ENCODE measurements around the gene SEMA7A. TPM values are rescaled to one million over a fixed set of nuclear protein-coding genes. Genes with fewer than 3 reads are reported as not detected.

Gene SEMA7A
- total and polyA plus RNA-seq, 9 of the 15 experiments (the other 6 are each of a cell fraction or from before 2014, with no cell fraction given): 0.04 to 8.2 (median 5.4) TPM; not detected in 1

DNA sequence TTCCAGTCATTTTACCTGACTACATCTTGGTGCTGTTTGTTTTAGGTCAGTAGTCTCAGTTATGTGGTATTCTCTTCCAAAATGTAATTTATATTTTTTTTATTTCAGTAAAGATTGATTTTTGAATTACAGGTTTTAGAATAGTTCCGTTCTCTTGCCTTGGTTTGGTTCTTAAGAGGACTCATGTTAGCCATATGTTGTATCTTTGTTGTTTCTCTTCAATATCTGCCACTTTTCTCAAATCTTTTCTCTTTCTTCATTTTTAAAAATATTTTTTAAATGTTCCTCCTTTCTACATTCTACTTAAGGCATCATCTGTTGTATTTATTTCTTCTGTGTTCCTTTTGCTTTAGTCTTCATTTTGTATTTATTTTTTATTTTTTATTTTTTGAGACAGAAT is 32.8 kb upstream of the SEMA7A start:
- ChIA-PET CTCF (ENCODE audit: low intra/inter-chr PET ratio) (no interaction called here), POLR2A (no interaction called here)
- Histone ChIP-seq H3K36me3 (ENCODE audit: control insufficient read depth, insufficient read depth, low read length) (peaks cover 20% of the 10 kb centered on the region; the same call in 2 of the 3 replicates), H4K20me1 (replicated peaks; ENCODE audit: control insufficient read depth, insufficient read depth, low read length) (peaks cover 1% of the 10 kb centered on the region; the same call in 1 of the 2 replicates), H3K4me2 (ENCODE audit: insufficient read depth, low read length) (no peak overlapping the region), H2AFZ (ENCODE audit: low read depth, low read length) (no peak overlapping the region), H3K4me3 (no peak overlapping the region), H3K4me1 (replicated peaks in 1 of 2; ENCODE audit: control insufficient read depth in 2 of 2, insufficient read depth in 2 of 2, low read length in 2 of 2) (peaks cover 4 to 16% of the 10 kb centered on the region in 2 experiments; a peak in 4 of 5 replicates), H3K9me1 (ENCODE audit: control insufficient read depth, insufficient read depth, low read length) (no peaks in the 10 kb centered on the region), H3K9me3 (replicated peaks; ENCODE audit: control insufficient read depth, insufficient read depth, low read depth, low read length) (no peaks in the 10 kb centered on the region), H3K27ac (ENCODE audit: extremely low read depth, low read depth, low read length) (no peak overlapping the region), H3K79me2 (ENCODE audit: control insufficient read depth, insufficient read depth, low read length) (peaks cover 31% of the 10 kb centered on the region), H3K27me3 (ENCODE audit: control insufficient read depth in 2 of 2, insufficient read depth in 2 of 2, low read length in 2 of 2) (no peaks in the 10 kb centered on the region), H3K9ac (ENCODE audit: insufficient read depth in 1 of 2, low read depth in 2 of 2, low read length in 2 of 2) (no peak overlapping the region)
- intact Hi-C loops (cut with micrococcal nuclease) (no loop called here), in situ Hi-C loops (cut with MboI) (no loop called here)
- 100% methylated on average over 1 of the region's 1 CpG for WGBS (ENCODE audit: insufficient coverage, low coverage, missing lambda C conversion rate)
- FAIRE-seq (no peak), DNase-seq (ENCODE audit: extremely low read depth in 1 of 4, low spot score in 3 of 4) (no peak), ATAC-seq (no peak)
- BruUV-seq (replicated peaks): no TSS peak
- no peak for TF ChIP-seq GTF2E2 (tag; IDR thresholded peaks at IDR 0.05)
- no peak for TF ChIP-seq ZNF707 (CRISPR knock-in tag; conservative IDR thresholded peaks at IDR 0.05)
- TF ChIP-seq, protein P1, sequence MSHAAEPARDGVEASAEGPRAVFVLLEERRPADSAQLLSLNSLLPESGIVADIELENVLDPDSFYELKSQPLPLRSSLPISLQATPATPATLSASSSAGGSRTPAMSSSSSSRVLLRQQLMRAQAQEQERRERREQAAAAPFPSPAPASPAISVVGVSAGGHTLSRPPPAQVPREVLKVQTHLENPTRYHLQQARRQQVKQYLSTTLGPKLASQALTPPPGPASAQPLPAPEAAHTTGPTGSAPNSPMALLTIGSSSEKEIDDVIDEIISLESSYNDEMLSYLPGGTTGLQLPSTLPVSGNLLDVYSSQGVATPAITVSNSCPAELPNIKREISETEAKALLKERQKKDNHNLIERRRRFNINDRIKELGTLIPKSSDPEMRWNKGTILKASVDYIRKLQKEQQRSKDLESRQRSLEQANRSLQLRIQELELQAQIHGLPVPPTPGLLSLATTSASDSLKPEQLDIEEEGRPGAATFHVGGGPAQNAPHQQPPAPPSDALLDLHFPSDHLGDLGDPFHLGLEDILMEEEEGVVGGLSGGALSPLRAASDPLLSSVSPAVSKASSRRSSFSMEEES (CRISPR knock-in tag; IDR thresholded peaks at IDR 0.05): no peak
- TF ChIP-seq MAZ (CRISPR knock-in tag; conservative IDR thresholded peaks at IDR 0.05 in 1 of 2, IDR thresholded peaks at IDR 0.05 in 1 of 2): no peak
- TF ChIP-seq HDGF (IDR thresholded peaks at IDR 0.05): no peak
- TF ChIP-seq HIVEP1 (CRISPR knock-in tag; IDR thresholded peaks at IDR 0.05): no peak
- no peak for TF ChIP-seq BRF2 (IDR thresholded peaks at IDR 0.05; ENCODE audit: borderline replicate concordance, insufficient read depth, insufficient read length)
- no peak for TF ChIP-seq NR4A1 (CRISPR knock-in tag; IDR thresholded peaks at IDR 0.05)
- TF ChIP-seq NR4A1 (tag; IDR thresholded peaks at IDR 0.05): no peak
- no peak for TF ChIP-seq JUNB (CRISPR knock-in tag; conservative IDR thresholded peaks at IDR 0.05)
- no peak for TF ChIP-seq CGGBP1 (CRISPR knock-in tag; IDR thresholded peaks at IDR 0.05)

All from K562 (cell line).